HCT116 (cell line): ENCODE measurements around the gene ASAP3. TPM values are rescaled to one million over a fixed set of nuclear protein-coding genes. Genes with fewer than 3 reads are reported as not detected.

Experiments
- ATAC-seq: fragments of 200-7000 bp; cut with Tn5 transposase; 2 replicates; pipeline ENCODE4 v1.9.1; 2020; ENCODE audit warnings: mild to moderate bottlenecking, moderate library complexity
- BruUV-seq: library from RNA; stranded (reverse); fragments of 400-500 nt; replicated peaks from 2 replicates; lab custom pipeline; 2021; lab: Mats Ljungman, UMichigan
- CTCF ChIA-PET: fragments of 300-600 bp; sonication (Branson Sonifier 250); formaldehyde crosslinking; loops from one replicate; lab custom pipeline; 2021; ENCODE audit warnings: antibody characterized with exemption; lab: Charles Lee
- POLR2A ChIA-PET: fragments of 300-600, 350-600 bp; sonication (Branson Sonifier 250); formaldehyde crosslinking; loops from one replicate; lab custom pipeline; 2021; ENCODE audit warnings: antibody characterized with exemption; lab: Charles Lee
- RAD21 ChIA-PET, 2 experiments: fragments of 300-600 bp; sonication (Branson Sonifier 250); formaldehyde crosslinking; loops; one replicate each; lab custom pipeline; 2023; ENCODE audit warnings: low total read pairs in 2 of 2; ENCODE audit not compliant: uncharacterized antibody in 2 of 2, unreplicated experiment in 2 of 2, low non-redundant PET in 1 of 2; lab: Charles Lee
- DNase-seq: peaks from one replicate; pipeline ENCODE4 v3.0.0-alpha.2; 2010; ENCODE audit warnings: low read depth, low spot score
- H2AFZ ChIP-seq: fragments of 200-600 bp; shearing (Covaris generic), sonication (generic); 2 replicates; pipeline ENCODE4 v1.6.1; 2017; ENCODE audit warnings: low read depth, mixed run types, mixed read lengths, antibody characterized with exemption, low read length; ENCODE audit not compliant: poor library complexity, severe bottlenecking
- H3K27ac ChIP-seq: 2 replicates; pipeline ENCODE4 v1.5.1; 2012; ENCODE audit warnings: low read depth, low read length
- H3K27me3 ChIP-seq: fragments of 200-600 bp; sonication (generic); 2 replicates; pipeline ENCODE4 v1.6.1; 2016; ENCODE audit warnings: mixed run types, low read length, mixed read lengths; ENCODE audit not compliant: insufficient read depth
- H3K36me3 ChIP-seq, 2 experiments: fragments of 200-500 bp in 1 of 2; fragments of 200-600 bp in 1 of 2; sonication (Bioruptor generic) in 1 of 2; sonication (generic) in 1 of 2; 2 replicates each; pipeline versions ENCODE4 v1.5.1 to v1.6.1; 2014 to 2016; ENCODE audit warnings: low read length in 2 of 2, inconsistent platforms in 1 of 2, mixed read lengths in 1 of 2, mixed run types in 1 of 2; ENCODE audit not compliant: insufficient read depth in 2 of 2, control insufficient read depth in 1 of 2
- H3K4me1 ChIP-seq, 2 experiments: fragments of 200-600 bp in 1 of 2; sonication (generic) in 1 of 2; 2 replicates each; pipeline versions ENCODE4 v1.5.1 to v1.6.1; 2012 to 2017; ENCODE audit warnings: low read length in 2 of 2, inconsistent platforms in 1 of 2, mild to moderate bottlenecking in 1 of 2, mixed read lengths in 1 of 2, mixed run types in 1 of 2, moderate library complexity in 1 of 2; ENCODE audit not compliant: insufficient read depth in 2 of 2, control insufficient read depth in 1 of 2
- H3K4me2 ChIP-seq: fragments of 200-600 bp; sonication (generic); 2 replicates; pipeline ENCODE4 v1.6.1; 2017; ENCODE audit warnings: mixed run types, low read length, mixed read lengths
- H3K4me3 ChIP-seq, 2 experiments: fragments of 200-600 bp in 1 of 2; sonication (generic) in 1 of 2; replicated peaks in 1 of 2; 2 replicates each; pipeline ENCODE4 v1.5.1; 2011 to 2016; ENCODE audit warnings: low read length in 2 of 2, control low read depth in 1 of 2, low read depth in 1 of 2, mild to moderate bottlenecking in 1 of 2, mixed read lengths in 1 of 2, mixed run types in 1 of 2
- H3K79me2 ChIP-seq: fragments of 200-600 bp; sonication (generic); 2 replicates; pipeline ENCODE4 v1.6.1; 2017; ENCODE audit warnings: mild to moderate bottlenecking, mixed run types, low read length, moderate library complexity, mixed read lengths; ENCODE audit not compliant: insufficient read depth
- H3K9ac ChIP-seq: fragments of 200-600 bp; sonication (generic); 2 replicates; pipeline ENCODE4 v1.6.1; 2016; ENCODE audit warnings: low read length, mixed read lengths
- H3K9me2 ChIP-seq: fragments of 200-600 bp; sonication (generic), shearing (Covaris generic); 2 replicates; pipeline ENCODE4 v1.6.1; 2017; ENCODE audit warnings: mixed run types, mild to moderate bottlenecking, moderate library complexity; ENCODE audit not compliant: insufficient read depth
- H3K9me3 ChIP-seq, 2 experiments: fragments of 200-500 bp in 1 of 2; fragments of 200-600 bp in 1 of 2; sonication (Bioruptor generic) in 1 of 2; sonication (generic) in 1 of 2; 2 replicates each; pipeline ENCODE4 v1.6.1; 2014 to 2017; ENCODE audit warnings: low read length in 2 of 2, mixed read lengths in 2 of 2, inconsistent platforms in 1 of 2, low read depth in 1 of 2, mild to moderate bottlenecking in 1 of 2, mixed run types in 1 of 2, moderate library complexity in 1 of 2; ENCODE audit not compliant: control insufficient read depth in 1 of 2, insufficient read depth in 1 of 2
- H4K20me1 ChIP-seq: fragments of 200-600 bp; sonication (generic), shearing (Covaris generic); 2 replicates; pipeline ENCODE4 v1.6.1; 2017; ENCODE audit warnings: mixed run types, mild to moderate bottlenecking, moderate library complexity; ENCODE audit not compliant: insufficient read depth
- CBX3 ChIP-seq: IDR thresholded peaks from 2 replicates; pipeline ENCODE4 v1.6.1; 2012; ENCODE audit warnings: low read depth
- CEBPB ChIP-seq: IDR thresholded peaks from 2 replicates; pipeline ENCODE4 v1.6.1; 2012; ENCODE audit warnings: low read depth
- EGR1 ChIP-seq: IDR thresholded peaks from 2 replicates; pipeline ENCODE4 v1.6.1; 2012; ENCODE audit warnings: low read depth
- FOSL1 ChIP-seq: IDR thresholded peaks from 2 replicates; pipeline ENCODE4 v1.6.1; 2012; ENCODE audit warnings: low read depth
- JUND ChIP-seq: IDR thresholded peaks from 2 replicates; pipeline ENCODE4 v1.6.1; 2012
- RAD21 ChIP-seq: IDR thresholded peaks from 2 replicates; pipeline ENCODE4 v1.6.1; 2012; ENCODE audit warnings: low read depth, mild to moderate bottlenecking
- REST ChIP-seq: IDR thresholded peaks from 2 replicates; pipeline ENCODE4 v1.6.1; 2012; ENCODE audit warnings: low read depth
- SP1 ChIP-seq: IDR thresholded peaks from 2 replicates; pipeline ENCODE4 v1.6.1; 2012; ENCODE audit warnings: low read depth
- TCF7L2 ChIP-seq: IDR thresholded peaks from 2 replicates; pipeline ENCODE4 v1.7.0; 2011; ENCODE audit warnings: borderline replicate concordance, inconsistent platforms; ENCODE audit not compliant: insufficient read depth, insufficient read length; ENCODE audit errors: extremely low read depth
- YY1 ChIP-seq: IDR thresholded peaks from 2 replicates; pipeline ENCODE4 v1.6.1; 2011; ENCODE audit warnings: low read length, low read depth, moderate library complexity, mild to moderate bottlenecking; ENCODE audit not compliant: insufficient replicate concordance; ENCODE audit errors: extremely low read depth
- ZFX ChIP-seq: fragments of 450-650 bp; IDR thresholded peaks from 2 replicates; pipeline ENCODE4 v1.6.1; 2017
- ZNF274 ChIP-seq: fragments of 200-500 bp; sonication (Bioruptor generic); IDR thresholded peaks from 2 replicates; pipeline ENCODE4 v1.6.1; 2014; ENCODE audit warnings: mild to moderate bottlenecking, low read depth, low read length, inconsistent platforms
- intact Hi-C: fragments of 100-400 bp; cut with micrococcal nuclease; formaldehyde crosslinking; loops from 2 replicates; pipeline ENCODE4 v1.10.0; 2022
- total RNA-seq: library from RNA; stranded (reverse); gene quantifications from one replicate; pipeline ENCODE4 v1.2.1, GENCODE V29; 2021; ENCODE audit not compliant: unreplicated experiment
- TF ChIP-seq, protein P1 (sequence below): IDR thresholded peaks from 2 replicates; pipeline ENCODE4 v1.6.1; 2011; ENCODE audit warnings: mild to moderate bottlenecking, low read length, moderate library complexity; ENCODE audit not compliant: insufficient replicate concordance; ENCODE audit errors: extremely low read depth

Gene ASAP3
- total RNA-seq, 1 experiment from 2014 or later, result 19.7 TPM

- no peak overlapping the region for H3K9ac ChIP-seq
- RAD21 ChIA-PET, result no interaction called here
- H3K4me1 ChIP-seq, result peaks cover 0 to 14% of the 10 kb centered on the region in 2 experiments; a peak in 2 of 4 replicates
- H3K27me3 ChIP-seq, result no peaks in the 10 kb centered on the region
- POLR2A ChIA-PET, result interaction anchor here (0.6 to 1.9 kb wide), 3 partner anchors 10 to 93 kb away, joined by 3 to 8 read pairs (median 4); partner anchors contain the start of gene HNRNPR
- no peak overlapping the region for H3K4me3 ChIP-seq
- H3K9me2 ChIP-seq, result no peaks in the 10 kb centered on the region
- no TSS peak for BruUV-seq
- no peaks in the 10 kb centered on the region for H3K36me3 ChIP-seq
- H4K20me1 ChIP-seq, result no peaks in the 10 kb centered on the region
- CTCF ChIA-PET, result interaction anchor here (3.2 kb wide), 1 partner anchor 10 kb away, joined by 15 read pairs; no protein-coding TSS in a partner anchor
- no peak overlapping the region; the same call in 1 of the 2 replicates for H3K4me2 ChIP-seq
- DNase-seq (no peak), ATAC-seq (no peak)
- no peaks in the 10 kb centered on the region for H3K79me2 ChIP-seq
- no peak overlapping the region for H2AFZ ChIP-seq
- no peak overlapping the region for H3K27ac ChIP-seq
- H3K9me3 ChIP-seq, result no peaks in the 10 kb centered on the region
- intact Hi-C loops, result no loop called here
- TF ChIP-seq CEBPB (no peak), SP1 (no peak), EGR1 (no peak), ZNF274 (no peak), REST (no peak), JUND (no peak), RAD21 (no peak), YY1 (no peak), FOSL1 (no peak), ZFX (no peak), CBX3 (no peak), TCF7L2 (no peak)
- TF ChIP-seq, protein P1, sequence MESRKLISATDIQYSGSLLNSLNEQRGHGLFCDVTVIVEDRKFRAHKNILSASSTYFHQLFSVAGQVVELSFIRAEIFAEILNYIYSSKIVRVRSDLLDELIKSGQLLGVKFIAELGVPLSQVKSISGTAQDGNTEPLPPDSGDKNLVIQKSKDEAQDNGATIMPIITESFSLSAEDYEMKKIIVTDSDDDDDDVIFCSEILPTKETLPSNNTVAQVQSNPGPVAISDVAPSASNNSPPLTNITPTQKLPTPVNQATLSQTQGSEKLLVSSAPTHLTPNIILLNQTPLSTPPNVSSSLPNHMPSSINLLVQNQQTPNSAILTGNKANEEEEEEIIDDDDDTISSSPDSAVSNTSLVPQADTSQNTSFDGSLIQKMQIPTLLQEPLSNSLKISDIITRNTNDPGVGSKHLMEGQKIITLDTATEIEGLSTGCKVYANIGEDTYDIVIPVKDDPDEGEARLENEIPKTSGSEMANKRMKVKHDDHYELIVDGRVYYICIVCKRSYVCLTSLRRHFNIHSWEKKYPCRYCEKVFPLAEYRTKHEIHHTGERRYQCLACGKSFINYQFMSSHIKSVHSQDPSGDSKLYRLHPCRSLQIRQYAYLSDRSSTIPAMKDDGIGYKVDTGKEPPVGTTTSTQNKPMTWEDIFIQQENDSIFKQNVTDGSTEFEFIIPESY, result no peak
Measured at GRCh38 chr1:23393706-23394105, 90.3 kb downstream of the ASAP3 start.
